ENCODE data around the gene ANKK1. TPM values are rescaled to one million over a fixed set of nuclear protein-coding genes. Genes with fewer than 3 reads are reported as not detected.

Gene ANKK1
- total and polyA plus RNA-seq, 8 donors = 0.09 to 0.95 (median 0.47) TPM

DNA sequence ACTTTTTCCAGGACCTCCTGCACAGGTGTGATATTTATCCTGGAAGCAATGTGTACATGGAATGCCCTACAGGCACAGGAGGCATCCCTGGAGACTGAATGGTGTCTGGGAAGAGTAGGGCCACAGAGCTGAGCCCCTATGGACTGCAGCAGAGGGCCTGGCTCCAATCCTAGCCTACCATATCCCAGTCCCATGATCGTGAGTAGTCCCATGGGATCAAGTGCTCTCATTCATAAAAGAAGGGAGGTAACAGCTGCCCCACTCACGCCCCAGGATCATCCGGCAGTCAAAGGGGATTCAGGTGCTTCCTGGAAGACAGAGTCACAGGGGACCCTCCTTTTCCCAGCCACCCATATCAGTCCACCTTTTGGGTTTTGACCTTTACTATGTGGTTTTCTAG is 24.0 kb downstream of the ANKK1 start:
- Histone ChIP-seq H3K36me3 (no peaks in the 10 kb centered on the region), H3K4me3 (no peak overlapping the region), H3K27me3 (no peaks in the 10 kb centered on the region), H3K4me1 (no peaks in the 10 kb centered on the region), H3K9me3 (no peaks in the 10 kb centered on the region), H3K27ac (no peak overlapping the region)
- TF ChIP-seq, protein P1, sequence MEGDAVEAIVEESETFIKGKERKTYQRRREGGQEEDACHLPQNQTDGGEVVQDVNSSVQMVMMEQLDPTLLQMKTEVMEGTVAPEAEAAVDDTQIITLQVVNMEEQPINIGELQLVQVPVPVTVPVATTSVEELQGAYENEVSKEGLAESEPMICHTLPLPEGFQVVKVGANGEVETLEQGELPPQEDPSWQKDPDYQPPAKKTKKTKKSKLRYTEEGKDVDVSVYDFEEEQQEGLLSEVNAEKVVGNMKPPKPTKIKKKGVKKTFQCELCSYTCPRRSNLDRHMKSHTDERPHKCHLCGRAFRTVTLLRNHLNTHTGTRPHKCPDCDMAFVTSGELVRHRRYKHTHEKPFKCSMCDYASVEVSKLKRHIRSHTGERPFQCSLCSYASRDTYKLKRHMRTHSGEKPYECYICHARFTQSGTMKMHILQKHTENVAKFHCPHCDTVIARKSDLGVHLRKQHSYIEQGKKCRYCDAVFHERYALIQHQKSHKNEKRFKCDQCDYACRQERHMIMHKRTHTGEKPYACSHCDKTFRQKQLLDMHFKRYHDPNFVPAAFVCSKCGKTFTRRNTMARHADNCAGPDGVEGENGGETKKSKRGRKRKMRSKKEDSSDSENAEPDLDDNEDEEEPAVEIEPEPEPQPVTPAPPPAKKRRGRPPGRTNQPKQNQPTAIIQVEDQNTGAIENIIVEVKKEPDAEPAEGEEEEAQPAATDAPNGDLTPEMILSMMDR (IDR thresholded peaks at IDR 0.05) = no peak
- DNase-seq (no peak), ATAC-seq (no peak)
- intact Hi-C loops (cut with DNase I) = no loop called here

DNA sequence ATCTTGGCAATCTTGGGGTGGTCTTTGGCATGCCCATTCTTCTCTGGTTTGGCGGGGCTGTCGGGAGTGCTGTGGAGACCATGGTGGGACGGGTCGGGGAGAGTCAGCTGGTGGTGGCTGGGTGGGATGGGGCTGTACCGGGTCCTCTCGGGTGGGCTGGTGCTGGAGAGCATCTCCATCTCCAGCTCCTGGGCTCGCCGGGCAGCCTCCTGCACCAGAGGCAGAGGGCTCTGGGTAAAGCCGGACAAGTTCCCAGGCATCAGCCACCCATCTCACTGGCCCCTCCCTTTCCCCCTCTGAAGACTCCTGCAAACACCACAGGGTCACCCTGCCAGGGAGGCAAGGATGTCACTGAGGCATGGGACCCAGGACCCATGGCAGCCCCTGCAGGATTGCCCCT is 25.1 kb downstream of the ANKK1 start:
- Histone ChIP-seq H3K36me3 (no peaks in the 10 kb centered on the region), H3K27ac (no peak overlapping the region), H3K27me3 (no peaks in the 10 kb centered on the region), H3K4me3 (no peak overlapping the region), H3K9me3 (no peaks in the 10 kb centered on the region), H3K4me1 (no peaks in the 10 kb centered on the region)
- no peak for DNase-seq
- TF ChIP-seq, protein P1 (IDR thresholded peaks at IDR 0.05) = no peak
- intact Hi-C loops (cut with DNase I) = no loop called here
- no peak for ATAC-seq

DNA sequence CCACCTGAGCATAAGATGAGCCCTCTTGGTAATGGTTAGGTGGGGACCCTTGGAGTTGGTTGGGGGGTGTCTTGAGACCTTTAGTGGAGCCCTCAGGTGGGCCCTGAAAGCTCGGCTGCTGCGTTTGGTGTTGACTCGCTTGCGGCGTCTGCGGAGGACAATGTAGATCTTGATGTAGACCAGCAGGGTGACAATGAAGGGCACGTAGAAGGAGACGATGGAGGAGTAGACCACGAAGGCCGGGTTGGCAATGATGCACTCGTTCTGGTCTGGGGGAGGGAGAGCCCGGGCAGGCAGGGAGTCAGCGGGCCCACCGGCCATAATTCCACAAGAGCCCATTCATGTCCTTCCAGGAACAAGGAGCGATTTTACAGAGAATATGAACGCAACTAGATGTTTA is 27.8 kb downstream of the ANKK1 start:
- no peak for DNase-seq

DNA sequence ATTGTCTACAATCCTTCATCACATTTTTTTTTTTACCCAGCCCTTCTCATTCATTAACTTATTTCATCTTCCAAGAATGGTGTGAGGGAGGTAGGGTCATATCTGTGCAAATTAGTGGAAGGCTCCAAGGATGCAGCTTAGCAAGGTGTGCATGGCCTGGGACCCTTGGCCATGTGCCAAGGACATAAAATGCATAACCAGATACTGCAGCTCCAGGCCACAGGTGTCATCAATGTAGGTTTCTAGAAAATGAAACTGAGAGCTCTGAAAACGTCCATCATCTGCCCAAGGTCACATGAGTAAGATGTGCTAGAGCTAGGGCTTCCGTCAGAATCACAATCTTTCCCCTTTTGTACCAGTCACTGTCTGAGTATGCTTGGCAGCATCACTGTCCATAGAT is 29.8 kb downstream of the ANKK1 start:
- Histone ChIP-seq H3K36me3 (no peaks in the 10 kb centered on the region), H3K9me3 (no peaks in the 10 kb centered on the region), H3K27me3 (no peaks in the 10 kb centered on the region), H3K4me3 (no peak overlapping the region), H3K27ac (no peak overlapping the region), H3K4me1 (no peaks in the 10 kb centered on the region)
- DNase-seq = no peak
- intact Hi-C loops (cut with DNase I) = no loop called here
- no peak for ATAC-seq
- TF ChIP-seq, protein P1 (IDR thresholded peaks at IDR 0.05) = no peak

More for the DNA sequence above, 27.8 kb downstream of the ANKK1 start:
- intact Hi-C loops (cut with DNase I) = no loop called here
- Histone ChIP-seq H3K4me3 (no peak overlapping the region), H3K27me3 (no peaks in the 10 kb centered on the region), H3K27ac (no peak overlapping the region), H3K36me3 (no peaks in the 10 kb centered on the region), H3K4me1 (no peaks in the 10 kb centered on the region), H3K9me3 (no peaks in the 10 kb centered on the region)
- TF ChIP-seq, protein P1 (IDR thresholded peaks at IDR 0.05) = no peak
- ATAC-seq = no peak

DNA sequence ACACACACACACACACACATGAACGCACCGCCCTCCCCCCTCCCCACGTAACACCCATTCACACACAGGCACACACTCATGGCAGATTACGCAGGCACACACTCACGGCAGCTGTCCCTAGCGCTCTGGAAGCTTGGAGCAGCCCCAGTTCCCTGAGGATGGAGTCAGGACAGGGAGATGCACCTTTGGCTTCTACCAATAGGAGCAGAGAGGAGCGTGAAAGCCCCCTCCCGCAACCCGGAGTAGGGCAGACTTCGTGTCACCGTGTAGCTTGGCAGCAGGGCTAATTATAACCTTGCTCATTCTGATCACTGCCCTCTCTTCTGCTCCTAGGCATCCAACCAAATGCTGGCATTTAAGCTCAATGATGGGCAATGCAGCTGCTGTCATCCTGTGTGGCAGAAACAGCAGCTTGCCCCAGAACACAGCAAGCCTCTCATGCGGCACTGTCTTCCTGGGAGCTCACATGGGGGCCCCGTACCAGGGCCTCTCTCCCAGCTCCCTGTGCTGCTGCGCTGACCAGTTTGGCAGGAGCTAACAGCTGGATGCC is 31.9 kb downstream of the ANKK1 start:
- no peaks in the 10 kb centered on the region for H3K27me3 ChIP-seq
- no peak for DNase-seq
- intact Hi-C loops (cut with DNase I) = no loop called here

More for the DNA sequence above, 31.9 kb downstream of the ANKK1 start:
- ATAC-seq = no peak
- Histone ChIP-seq H3K36me3 (no peaks in the 10 kb centered on the region), H3K4me1 (no peaks in the 10 kb centered on the region), H3K9me3 (no peaks in the 10 kb centered on the region), H3K27ac (no peak overlapping the region), H3K4me3 (no peak overlapping the region)
- TF ChIP-seq, protein P1 (IDR thresholded peaks at IDR 0.05) = no peak

All from left lung (tissue), 10 donors.